Neural progenitor cell (in vitro differentiated cells): ENCODE results near the gene ZNF772. TPM values are rescaled to one million over a fixed set of nuclear protein-coding genes. Genes with fewer than 3 reads are reported as not detected.
A peak's percentile ranks its signal among the peaks of the same experiment; 100 is the strongest.

ENCODE experiments used
- DNase-seq: peaks from one replicate; pipeline ENCODE4 v3.0.0-alpha.2; 2016; ENCODE audit warnings: low spot score
- H2AFZ ChIP-seq: fragments of 200-600 bp; sonication (generic); replicated peaks from 2 replicates; pipeline ENCODE4 v1.6.1; 2016; ENCODE audit warnings: antibody characterized with exemption
- H3F3A ChIP-seq: fragments of 200-600 bp; sonication (generic); 2 replicates; pipeline ENCODE4 v1.6.1; 2016; ENCODE audit warnings: antibody characterized with exemption, low read depth
- H3K27ac ChIP-seq: fragments of 200-600 bp; sonication (generic); 2 replicates; pipeline ENCODE4 v1.5.1; 2016; ENCODE audit warnings: mild to moderate bottlenecking
- H3K27me3 ChIP-seq: fragments of 200-600 bp; sonication (generic); 2 replicates; pipeline ENCODE4 v1.6.1; 2016; ENCODE audit warnings: mild to moderate bottlenecking, moderate library complexity
- H3K36me3 ChIP-seq: fragments of 200-600 bp; sonication (generic); 2 replicates; pipeline ENCODE4 v1.5.1; 2016
- H3K4me1 ChIP-seq: fragments of 200-600 bp; sonication (generic); 2 replicates; pipeline ENCODE4 v1.6.1; 2016; ENCODE audit warnings: mixed run types
- H3K4me2 ChIP-seq: fragments of 200-600 bp; sonication (generic); 2 replicates; pipeline ENCODE4 v1.6.1; 2016
- H3K4me3 ChIP-seq: fragments of 200-600 bp; sonication (generic); 2 replicates; pipeline ENCODE4 v1.5.1; 2016
- H3K79me2 ChIP-seq: fragments of 200-600 bp; sonication (generic); 2 replicates; pipeline ENCODE4 v1.6.1; 2016; ENCODE audit warnings: low read depth
- H3K9ac ChIP-seq: fragments of 200-600 bp; sonication (generic); 2 replicates; pipeline ENCODE4 v1.6.1; 2016
- H3K9me3 ChIP-seq: fragments of 200-600 bp; sonication (generic); 2 replicates; pipeline ENCODE4 v1.5.1; 2016; ENCODE audit warnings: low read depth
- H4K20me1 ChIP-seq: fragments of 200-600 bp; sonication (generic); 2 replicates; pipeline ENCODE4 v1.6.1; 2016; ENCODE audit warnings: low read depth
- H3K27ac Mint-ChIP-seq: 3 replicates; pipeline ENCODE4 v1.8.0; 2021; ENCODE audit warnings: mixed read lengths
- H3K27me3 Mint-ChIP-seq: 2 replicates; pipeline ENCODE4 v1.8.0; 2022; ENCODE audit warnings: low read depth, mild to moderate bottlenecking, inconsistent platforms, moderate library complexity, mixed read lengths; ENCODE audit not compliant: insufficient read depth
- H3K36me3 Mint-ChIP-seq: 3 replicates; pipeline ENCODE4 v1.8.0; 2021; ENCODE audit warnings: mixed read lengths
- H3K4me1 Mint-ChIP-seq: 3 replicates; pipeline ENCODE4 v1.8.0; 2021; ENCODE audit warnings: mixed read lengths
- H3K4me3 Mint-ChIP-seq: 3 replicates; pipeline ENCODE4 v1.8.0; 2021; ENCODE audit warnings: mild to moderate bottlenecking, moderate library complexity, mixed read lengths
- H3K9me3 Mint-ChIP-seq: 3 replicates; pipeline ENCODE4 v1.8.0; 2020; ENCODE audit warnings: mixed read lengths
- CTCF ChIP-seq: fragments of 200-600 bp; sonication (generic); IDR thresholded peaks from 2 replicates; pipeline ENCODE4 v1.5.1; 2017; ENCODE audit warnings: antibody characterized with exemption, mild to moderate bottlenecking
- EZH2 ChIP-seq: fragments of 200-600 bp; sonication (generic); IDR thresholded peaks from 2 replicates; pipeline ENCODE4 v1.6.1; 2017; ENCODE audit warnings: antibody characterized with exemption, mild to moderate bottlenecking, moderate library complexity
- EZH2phosphoT487 ChIP-seq: fragments of 200-600 bp; sonication (generic); IDR thresholded peaks from 2 replicates; pipeline ENCODE4 v1.6.1; 2017; ENCODE audit warnings: antibody characterized with exemption
- total RNA-seq: library from RNA; depleted of rRNA; stranded (reverse); fragments of >200 nt; gene quantifications from 2 replicates; pipeline ENCODE4 v1.2.3, GENCODE V29; 2015; ENCODE audit warnings: low replicate concordance

Gene ZNF772
- total RNA-seq, 1 donor from 2014 or later: 34.5 TPM

DNA sequence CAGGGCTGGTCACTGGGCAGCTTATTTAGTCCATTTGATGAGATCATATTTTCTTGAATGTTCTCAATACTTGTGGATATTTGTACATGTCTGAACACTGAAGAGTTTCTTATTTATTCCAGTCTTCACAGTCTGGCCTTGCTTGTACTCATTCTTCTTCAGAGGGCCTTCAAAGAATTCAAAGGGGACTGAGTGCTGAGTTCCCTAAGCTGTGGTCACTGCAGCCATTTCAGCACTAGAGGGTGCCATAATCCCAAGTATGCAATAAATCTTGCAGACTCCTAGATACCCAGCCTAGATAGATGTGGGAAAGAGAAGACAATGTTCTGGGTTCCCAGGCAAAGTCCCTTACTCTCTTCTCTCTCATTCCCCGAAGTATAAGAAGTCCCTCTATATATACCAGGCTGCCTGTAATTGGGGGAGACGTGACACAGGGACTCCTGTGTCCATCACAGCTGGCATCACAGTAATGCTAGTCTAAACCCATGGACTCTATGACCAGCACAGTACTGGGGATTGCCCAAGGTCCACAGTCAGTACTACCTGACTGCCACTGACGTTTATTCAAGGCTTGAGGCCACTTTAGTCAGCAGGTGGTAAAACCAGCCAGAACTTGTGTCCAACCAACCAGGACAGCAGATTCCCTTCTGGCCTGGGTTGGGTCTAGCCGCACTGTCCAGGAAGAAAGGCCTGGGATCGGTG, 11.5 kb downstream of the ZNF772 start:
- TF ChIP-seq CTCF (peak; percentile 43), EZH2 (no peak)
- H3K79me2 ChIP-seq: peaks cover 13% of the 10 kb centered on the region
- H3K27me3 ChIP-seq: no peaks in the 10 kb centered on the region
- no peak overlapping the region for H3K4me3 ChIP-seq
- Mint-ChIP-seq H3K4me1 (no peaks in the 10 kb centered on the region), H3K27me3 (no peaks in the 10 kb centered on the region), H3K4me3 (no peak overlapping the region), H3K36me3 (peaks cover 35% of the 10 kb centered on the region), H3K9me3 (peaks cover 67% of the 10 kb centered on the region), H3K27ac (no peak overlapping the region)
- no peak overlapping the region for H2AFZ ChIP-seq
- peaks cover 49% of the 10 kb centered on the region for H3K9me3 ChIP-seq
- peak; percentile 32 for DNase-seq
- peaks cover 19% of the 10 kb centered on the region for H3K36me3 ChIP-seq
- H4K20me1 ChIP-seq: no peaks in the 10 kb centered on the region
- no peak overlapping the region for H3K9ac ChIP-seq
- H3K27ac ChIP-seq: no peak overlapping the region
- H3F3A ChIP-seq: no peaks in the 10 kb centered on the region
- H3K4me2 ChIP-seq: no peak overlapping the region
- no peaks in the 10 kb centered on the region for H3K4me1 ChIP-seq

DNA sequence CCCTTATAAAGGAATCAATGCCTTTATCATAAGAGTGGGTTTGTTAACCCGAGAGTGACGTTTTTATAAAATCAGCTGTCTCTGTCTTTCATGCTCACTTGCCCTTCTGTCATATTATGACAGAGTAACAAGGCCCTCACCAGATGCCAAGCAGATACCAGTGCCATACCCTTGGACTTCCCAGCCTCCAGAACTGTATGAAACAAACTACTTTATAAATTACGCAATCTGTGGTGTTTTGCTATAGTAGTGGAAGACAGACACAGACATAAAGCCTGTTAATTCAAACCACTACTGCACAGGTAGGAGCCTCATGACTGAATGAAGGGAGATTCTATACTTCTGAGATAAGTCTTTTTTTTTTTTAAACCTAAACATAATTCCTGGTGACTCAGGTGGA, 25.1 kb downstream of the ZNF772 start:
- H3K9ac ChIP-seq: no peak overlapping the region
- H4K20me1 ChIP-seq: no peaks in the 10 kb centered on the region
- H3K36me3 ChIP-seq: no peaks in the 10 kb centered on the region
- no peaks in the 10 kb centered on the region for H3K4me1 Mint-ChIP-seq
- no peak overlapping the region for H3K27ac ChIP-seq
- no peaks in the 10 kb centered on the region for H3K9me3 ChIP-seq
- no peak for TF ChIP-seq CTCF
- no peak for TF ChIP-seq EZH2
- no peak for TF ChIP-seq EZH2phosphoT487
- no peaks in the 10 kb centered on the region for H3K27me3 ChIP-seq
- H3K4me3 ChIP-seq: no peak overlapping the region
- no peak for DNase-seq
- H3K4me2 ChIP-seq: no peak overlapping the region
- H3K79me2 ChIP-seq: no peaks in the 10 kb centered on the region
- H3K9me3 Mint-ChIP-seq: peaks cover 55% of the 10 kb centered on the region
- no peaks in the 10 kb centered on the region for H3K27me3 Mint-ChIP-seq
- H3K27ac Mint-ChIP-seq: no peak overlapping the region
- no peak overlapping the region for H3K4me3 Mint-ChIP-seq
- no peaks in the 10 kb centered on the region for H3K4me1 ChIP-seq
- no peak overlapping the region for H2AFZ ChIP-seq
- no peaks in the 10 kb centered on the region for H3F3A ChIP-seq
- peaks cover 41% of the 10 kb centered on the region for H3K36me3 Mint-ChIP-seq

GRCh38 chr19:57443121-57443696, 34.2 kb downstream of the ZNF772 start:
- TF ChIP-seq EZH2phosphoT487 (no peak), CTCF (no peak), EZH2 (no peak)
- Histone ChIP-seq H3K4me3 (no peak overlapping the region), H3K79me2 (peaks cover 38% of the 10 kb centered on the region), H3K4me2 (no peak overlapping the region), H4K20me1 (peaks cover 4% of the 10 kb centered on the region), H3K36me3 (peaks cover 4% of the 10 kb centered on the region), H3K9ac (no peak overlapping the region), H3F3A (no peaks in the 10 kb centered on the region), H3K9me3 (no peaks in the 10 kb centered on the region), H2AFZ (no peak overlapping the region), H3K4me1 (no peaks in the 10 kb centered on the region), H3K27me3 (no peaks in the 10 kb centered on the region), H3K27ac (no peak overlapping the region)
- Mint-ChIP-seq H3K4me3 (no peak overlapping the region), H3K4me1 (no peaks in the 10 kb centered on the region), H3K9me3 (peaks cover 75% of the 10 kb centered on the region), H3K27me3 (peaks cover 3% of the 10 kb centered on the region), H3K27ac (no peak overlapping the region), H3K36me3 (peaks cover 76% of the 10 kb centered on the region)
- DNase-seq: no peak
